ENCODE results near the gene PLOD3.

Gene PLOD3

GRCh38 chr7:101241443-101242349 is 24.3 kb upstream of the PLOD3 start:
- H3K4me3 ChIP-seq (ENCODE audit: low read depth, low read length) = no peak overlapping the region
- no peak for TF ChIP-seq CTCF (IDR thresholded peaks at IDR 0.05; ENCODE audit: borderline replicate concordance, insufficient read depth, low read depth, low read length)

DNA sequence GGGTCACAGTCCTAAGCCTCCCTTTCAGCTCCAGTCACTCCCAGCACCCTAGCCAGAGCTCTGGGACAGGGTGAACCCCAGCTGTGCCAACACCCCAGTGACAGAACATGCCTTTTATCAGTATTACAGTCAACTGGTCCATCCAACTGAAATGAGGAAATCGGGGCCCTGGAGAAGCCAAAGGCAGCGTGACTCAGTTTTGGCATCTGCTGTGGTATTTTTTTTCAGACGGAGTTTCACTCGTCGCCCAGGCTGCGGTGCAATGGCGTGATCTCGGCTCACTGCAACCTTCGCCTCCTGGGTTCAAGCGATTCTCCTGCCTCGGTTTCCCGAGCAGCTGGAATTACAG is 23.6 kb upstream of the PLOD3 start:
- no peak overlapping the region for H3K4me3 ChIP-seq (ENCODE audit: low read depth, low read length)
- no peak for TF ChIP-seq CTCF (IDR thresholded peaks at IDR 0.05; ENCODE audit: borderline replicate concordance, insufficient read depth, low read depth, low read length)

- no peak overlapping the region for H3K4me3 ChIP-seq (ENCODE audit: low read depth, low read length)
- TF ChIP-seq CTCF (IDR thresholded peaks at IDR 0.05; ENCODE audit: borderline replicate concordance, insufficient read depth, low read depth, low read length) = no peak
These were observed 23.0 kb upstream of the PLOD3 start for GRCh38 chr7:101240226-101241014.

GRCh38 chr7:101239951-101240220 is 22.5 kb upstream of the PLOD3 start:
- no peak for TF ChIP-seq CTCF (IDR thresholded peaks at IDR 0.05; ENCODE audit: borderline replicate concordance, insufficient read depth, low read depth, low read length)
- no peak overlapping the region for H3K4me3 ChIP-seq (ENCODE audit: low read depth, low read length)

GRCh38 chr7:101239191-101239950 is 22.0 kb upstream of the PLOD3 start:
- H3K4me3 ChIP-seq (ENCODE audit: low read depth, low read length) = no peak overlapping the region
- no peak for TF ChIP-seq CTCF (IDR thresholded peaks at IDR 0.05; ENCODE audit: borderline replicate concordance, insufficient read depth, low read depth, low read length)

DNA sequence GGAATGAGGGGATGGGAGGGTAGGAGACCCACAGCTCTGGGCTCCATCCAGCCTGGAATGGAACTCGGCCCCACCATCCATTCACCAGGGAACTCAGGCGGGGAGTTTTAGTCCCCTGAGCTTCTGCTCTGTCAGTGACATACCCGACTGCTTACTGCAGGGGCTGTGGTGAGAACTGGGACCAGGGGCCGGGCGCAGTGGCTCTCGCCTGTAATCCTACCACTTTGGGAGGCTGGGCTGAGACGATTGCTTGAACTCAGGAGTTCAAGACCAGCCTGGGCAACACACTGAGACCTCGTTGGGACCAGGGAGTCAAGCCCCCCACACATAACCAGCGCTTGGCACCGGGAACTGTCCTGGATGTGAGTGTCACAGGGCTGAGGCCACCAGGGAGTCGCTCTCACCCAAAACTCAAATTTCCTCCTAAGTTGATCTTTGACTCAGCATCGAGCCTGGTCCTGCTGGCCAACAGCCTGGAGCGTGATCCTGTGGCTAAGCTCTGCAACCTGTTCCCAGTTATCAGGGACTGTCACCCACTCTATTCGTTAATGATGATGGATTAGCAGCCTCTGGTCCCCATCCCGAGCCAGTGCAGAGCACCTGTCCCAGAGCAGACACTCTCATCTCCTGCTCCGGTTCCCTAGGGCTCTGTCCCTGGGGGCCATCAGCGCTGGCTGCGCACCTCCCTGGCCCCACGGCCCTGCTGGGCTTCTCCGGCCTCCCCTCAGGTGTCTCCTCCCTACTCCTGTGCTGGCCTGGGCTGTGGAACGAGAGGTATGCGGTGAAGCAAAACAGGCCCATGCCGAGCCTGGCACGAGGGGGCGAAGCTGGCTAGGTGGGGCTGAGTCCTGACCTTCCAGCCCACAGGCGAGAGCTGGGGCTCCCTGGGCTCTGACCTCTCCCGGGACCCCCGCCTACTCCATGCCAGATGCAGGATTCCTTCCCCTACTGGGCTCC is 21.1 kb upstream of the PLOD3 start:
- TF ChIP-seq CTCF (IDR thresholded peaks at IDR 0.05; ENCODE audit: borderline replicate concordance, insufficient read depth, low read depth, low read length) = no peak
- no peak overlapping the region for H3K4me3 ChIP-seq (ENCODE audit: low read depth, low read length)

Data from GM12875 (cell line).